WTC11 (cell line): ENCODE results near the gene CD72.

Experiments
- SP1 ChIP-seq: sonication (generic); formaldehyde crosslinking; conservative IDR thresholded peaks from 2 replicates; pipeline ENCODE4 v1.8.1; 2022; ENCODE audit warnings: missing genetic modification reagents
- ZNF232 ChIP-seq: sonication (generic); formaldehyde crosslinking; IDR thresholded peaks from 2 replicates; pipeline ENCODE4 v1.8.0; 2022; ENCODE audit warnings: mild to moderate bottlenecking, missing genetic modification reagents
- ZNF396 ChIP-seq: fragments of 250-450 bp; sonication (Bioruptor Pico); IDR thresholded peaks from 2 replicates; pipeline ENCODE4 v1.8.0; 2021; ENCODE audit warnings: mild to moderate bottlenecking, moderate library complexity, borderline replicate concordance
- ZNF416 ChIP-seq: fragments of 250-450 bp; sonication (Bioruptor Pico); IDR thresholded peaks from 2 replicates; pipeline ENCODE4 v1.9.0; 2021; ENCODE audit warnings: mild to moderate bottlenecking, inconsistent platforms
- TF ChIP-seq, protein P1 (sequence below): fragments of 200-600 bp; IDR thresholded peaks from 2 replicates; pipeline ENCODE4 v1.8.0; 2022; ENCODE audit warnings: antibody characterized with exemption
- TF ChIP-seq, protein P2 (sequence below): sonication (generic); formaldehyde crosslinking; conservative IDR thresholded peaks from 2 replicates; pipeline ENCODE4 v1.8.1; 2022; ENCODE audit warnings: mild to moderate bottlenecking, missing genetic modification reagents
- TF ChIP-seq, protein P3 (sequence below): sonication (generic); formaldehyde crosslinking; conservative IDR thresholded peaks from 2 replicates; pipeline ENCODE4 v1.8.1; 2023; ENCODE audit warnings: mild to moderate bottlenecking, low read depth, missing genetic modification reagents, moderate library complexity

DNA sequence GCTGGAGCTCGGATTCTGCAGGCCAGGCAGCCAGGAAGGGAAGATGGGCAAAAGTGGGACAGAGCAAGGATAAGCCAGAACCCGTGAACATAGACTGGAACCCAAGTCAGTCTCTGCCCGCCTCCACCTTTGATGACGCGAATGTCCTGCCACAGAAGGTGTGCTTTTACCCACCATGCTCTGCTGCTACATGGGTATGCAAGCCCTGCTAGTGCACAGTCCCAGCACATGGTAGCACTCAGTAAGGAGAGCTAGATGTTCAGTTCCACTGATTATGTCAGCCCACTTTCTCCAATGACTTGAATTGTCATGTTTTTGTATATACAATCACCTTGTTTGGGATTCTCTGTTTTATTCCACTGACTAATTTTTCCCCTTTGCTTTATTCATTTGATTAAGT is 11.4 kb upstream of the CD72 start:
- TF ChIP-seq, protein P1, sequence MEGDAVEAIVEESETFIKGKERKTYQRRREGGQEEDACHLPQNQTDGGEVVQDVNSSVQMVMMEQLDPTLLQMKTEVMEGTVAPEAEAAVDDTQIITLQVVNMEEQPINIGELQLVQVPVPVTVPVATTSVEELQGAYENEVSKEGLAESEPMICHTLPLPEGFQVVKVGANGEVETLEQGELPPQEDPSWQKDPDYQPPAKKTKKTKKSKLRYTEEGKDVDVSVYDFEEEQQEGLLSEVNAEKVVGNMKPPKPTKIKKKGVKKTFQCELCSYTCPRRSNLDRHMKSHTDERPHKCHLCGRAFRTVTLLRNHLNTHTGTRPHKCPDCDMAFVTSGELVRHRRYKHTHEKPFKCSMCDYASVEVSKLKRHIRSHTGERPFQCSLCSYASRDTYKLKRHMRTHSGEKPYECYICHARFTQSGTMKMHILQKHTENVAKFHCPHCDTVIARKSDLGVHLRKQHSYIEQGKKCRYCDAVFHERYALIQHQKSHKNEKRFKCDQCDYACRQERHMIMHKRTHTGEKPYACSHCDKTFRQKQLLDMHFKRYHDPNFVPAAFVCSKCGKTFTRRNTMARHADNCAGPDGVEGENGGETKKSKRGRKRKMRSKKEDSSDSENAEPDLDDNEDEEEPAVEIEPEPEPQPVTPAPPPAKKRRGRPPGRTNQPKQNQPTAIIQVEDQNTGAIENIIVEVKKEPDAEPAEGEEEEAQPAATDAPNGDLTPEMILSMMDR = no peak
- TF ChIP-seq, protein P2, sequence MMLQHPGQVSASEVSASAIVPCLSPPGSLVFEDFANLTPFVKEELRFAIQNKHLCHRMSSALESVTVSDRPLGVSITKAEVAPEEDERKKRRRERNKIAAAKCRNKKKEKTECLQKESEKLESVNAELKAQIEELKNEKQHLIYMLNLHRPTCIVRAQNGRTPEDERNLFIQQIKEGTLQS (CRISPR knock-in tag) = no peak
- TF ChIP-seq, protein P3, sequence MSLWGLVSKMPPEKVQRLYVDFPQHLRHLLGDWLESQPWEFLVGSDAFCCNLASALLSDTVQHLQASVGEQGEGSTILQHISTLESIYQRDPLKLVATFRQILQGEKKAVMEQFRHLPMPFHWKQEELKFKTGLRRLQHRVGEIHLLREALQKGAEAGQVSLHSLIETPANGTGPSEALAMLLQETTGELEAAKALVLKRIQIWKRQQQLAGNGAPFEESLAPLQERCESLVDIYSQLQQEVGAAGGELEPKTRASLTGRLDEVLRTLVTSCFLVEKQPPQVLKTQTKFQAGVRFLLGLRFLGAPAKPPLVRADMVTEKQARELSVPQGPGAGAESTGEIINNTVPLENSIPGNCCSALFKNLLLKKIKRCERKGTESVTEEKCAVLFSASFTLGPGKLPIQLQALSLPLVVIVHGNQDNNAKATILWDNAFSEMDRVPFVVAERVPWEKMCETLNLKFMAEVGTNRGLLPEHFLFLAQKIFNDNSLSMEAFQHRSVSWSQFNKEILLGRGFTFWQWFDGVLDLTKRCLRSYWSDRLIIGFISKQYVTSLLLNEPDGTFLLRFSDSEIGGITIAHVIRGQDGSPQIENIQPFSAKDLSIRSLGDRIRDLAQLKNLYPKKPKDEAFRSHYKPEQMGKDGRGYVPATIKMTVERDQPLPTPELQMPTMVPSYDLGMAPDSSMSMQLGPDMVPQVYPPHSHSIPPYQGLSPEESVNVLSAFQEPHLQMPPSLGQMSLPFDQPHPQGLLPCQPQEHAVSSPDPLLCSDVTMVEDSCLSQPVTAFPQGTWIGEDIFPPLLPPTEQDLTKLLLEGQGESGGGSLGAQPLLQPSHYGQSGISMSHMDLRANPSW = no peak
- TF ChIP-seq ZNF232 (CRISPR knock-in tag) (no peak), ZNF396 (no peak), SP1 (CRISPR knock-in tag) (no peak), ZNF416 (CRISPR knock-in tag) (no peak)
